ENCODE results near the gene NIF3L1.
A peak's percentile ranks its signal among the peaks of the same experiment; 100 is the strongest.
"Not testable (repeated sequence)": the region's sequence is repeated elsewhere in the genome, so short reads cannot be mapped to it uniquely, and the experiment has no call there.

The NIF3L1 gene

DNA sequence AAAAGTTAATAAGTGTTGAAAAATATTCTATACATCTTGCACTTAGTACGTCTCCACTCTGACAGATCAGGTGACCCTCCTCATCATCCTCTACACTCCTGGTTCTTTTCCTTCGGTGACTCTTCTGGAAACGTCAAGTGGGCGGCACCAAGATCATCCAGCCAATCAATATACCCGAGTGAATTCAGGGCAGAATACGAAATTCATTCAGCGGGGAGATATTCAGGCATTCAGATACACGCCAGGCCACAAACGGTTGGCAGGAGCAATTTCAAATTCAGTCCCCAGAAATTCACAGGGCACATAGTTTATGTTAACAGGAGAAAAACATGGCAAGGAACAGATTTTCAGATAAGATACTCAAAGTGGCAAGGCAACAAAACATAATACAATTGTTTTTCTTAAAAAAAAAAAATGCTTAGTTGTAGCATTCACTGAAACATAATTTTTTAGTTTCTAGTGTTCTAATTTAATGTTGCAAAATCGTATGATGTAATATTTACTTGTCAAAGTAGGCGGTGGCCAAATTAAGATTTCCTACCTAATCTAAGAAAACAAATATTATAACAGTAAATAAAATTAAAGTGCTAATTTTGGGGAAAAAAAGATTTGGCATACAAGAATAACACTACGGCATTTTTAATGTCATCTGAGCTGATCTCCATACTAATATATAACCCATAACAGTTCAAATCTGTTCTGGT is 28.9 kb upstream of the NIF3L1 start:
- TF ChIP-seq ZNF274 (IDR thresholded peaks at IDR 0.05; ENCODE audit: low read depth, low read length), result no peak
- no peak overlapping the region; the same call in 1 of the 2 replicates for H3K4me3 ChIP-seq (ENCODE audit: low read length)

DNA sequence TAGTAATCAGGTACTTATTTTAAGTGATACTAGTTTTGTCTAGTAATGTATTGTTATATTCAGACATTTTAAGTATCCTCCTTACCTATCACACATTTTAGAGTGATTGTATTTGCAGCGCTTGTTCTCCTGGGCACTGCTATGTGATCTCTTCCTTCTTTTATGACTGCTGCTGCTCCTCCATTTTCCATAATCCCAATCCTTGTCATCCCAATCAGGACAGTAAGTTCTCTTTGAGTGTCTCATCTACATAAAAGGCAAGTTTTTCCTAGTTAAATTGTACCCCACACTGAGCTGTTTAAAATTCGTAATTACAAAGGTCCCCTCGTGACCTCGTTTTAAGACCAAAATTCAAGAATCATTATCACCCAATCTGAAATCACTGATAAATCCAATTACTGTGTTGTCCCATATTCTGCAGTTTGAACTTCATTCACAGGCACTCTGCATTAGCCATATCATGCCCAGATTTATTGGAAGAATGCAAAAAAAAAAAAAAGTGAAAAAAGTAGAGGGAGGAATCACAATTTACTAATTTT is 27.5 kb upstream of the NIF3L1 start:
- no peak for TF ChIP-seq ZNF274 (IDR thresholded peaks at IDR 0.05; ENCODE audit: low read depth, low read length)
- peak overlapping the region; percentile 90 for H3K4me3 ChIP-seq (ENCODE audit: low read length)

- peak overlapping the region; percentile 90 for H3K4me3 ChIP-seq (ENCODE audit: low read length)
- TF ChIP-seq ZNF274 (IDR thresholded peaks at IDR 0.05; ENCODE audit: low read depth, low read length), result no peak
Observed at GRCh38 chr2:200862532-200863000, 26.6 kb upstream of the NIF3L1 start.

DNA sequence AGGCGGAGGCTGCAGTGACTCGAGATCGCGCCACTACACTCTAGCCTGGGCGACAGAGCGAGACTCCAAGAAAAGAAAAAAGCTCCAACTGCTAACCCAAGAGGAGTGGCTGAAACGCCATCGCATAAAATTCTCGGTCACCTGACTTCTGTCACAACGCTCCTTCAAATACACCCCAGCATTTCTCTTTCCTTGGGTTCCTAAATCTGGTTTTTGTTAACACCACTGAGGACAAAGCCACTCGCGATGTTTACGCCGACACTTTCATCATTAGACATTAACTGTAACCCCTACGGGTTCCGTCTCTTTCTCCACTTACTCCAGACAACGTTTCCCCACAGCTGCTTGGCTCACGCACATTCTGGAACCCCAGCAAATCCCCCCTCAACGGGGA is 25.4 kb upstream of the NIF3L1 start:
- H3K4me3 ChIP-seq (ENCODE audit: low read length), result peak overlapping the region; percentile 90
- no peak for TF ChIP-seq ZNF274 (IDR thresholded peaks at IDR 0.05; ENCODE audit: low read depth, low read length)

DNA sequence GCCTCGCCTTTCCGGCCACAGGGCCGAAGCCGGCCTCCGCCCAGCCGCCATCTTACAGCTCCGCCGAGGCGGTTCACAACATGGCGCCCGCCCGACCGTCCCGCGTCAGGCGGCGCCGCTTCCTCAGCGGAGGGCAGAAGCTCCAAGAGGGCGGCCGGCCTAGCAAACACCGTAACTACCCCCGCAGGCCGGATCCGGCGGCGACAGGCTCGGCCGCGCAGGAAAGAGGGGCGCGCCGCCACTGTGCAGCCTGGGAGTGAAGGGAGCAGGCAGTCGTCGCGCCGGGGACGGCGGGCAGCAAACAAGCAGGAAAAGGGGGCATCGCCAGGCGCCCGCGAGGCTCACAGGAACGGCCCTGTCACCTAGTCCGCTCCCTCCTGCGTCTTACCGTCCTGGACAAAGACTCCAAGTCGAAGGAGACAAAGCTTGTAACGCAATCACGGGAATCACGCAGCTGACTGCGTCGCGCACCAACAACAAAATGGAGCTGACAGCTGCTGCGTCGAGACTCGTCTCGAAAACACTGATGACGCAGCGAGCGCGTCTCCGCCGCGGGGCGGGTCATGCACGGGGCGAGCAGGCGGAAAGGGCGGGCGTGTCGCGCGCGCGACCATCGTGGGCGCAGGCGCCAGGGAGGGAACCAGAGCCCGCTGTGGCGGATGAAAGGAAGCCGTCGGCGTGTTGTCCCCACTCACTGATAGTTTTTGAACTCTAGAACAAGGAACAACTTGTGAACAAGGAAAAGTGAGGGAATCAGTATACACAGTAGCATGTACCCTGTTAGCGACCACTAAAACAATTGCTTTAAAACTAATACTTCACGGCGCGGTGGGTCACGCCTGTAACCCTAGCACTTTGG is 24.8 kb upstream of the NIF3L1 start, which contains the start of gene CLK1:
Gene CLK1, minus strand, starts transcription at position 483 of the 859 bp plus-strand sequence. CDS start 2,796 bp downstream, outside the sequence.
- no peak for TF ChIP-seq ZNF274 (IDR thresholded peaks at IDR 0.05; ENCODE audit: low read depth, low read length)
- peak within 1 kb of the TSS; percentile 90 for H3K4me3 ChIP-seq (ENCODE audit: low read length)

GRCh38 chr2:200869014-200869413 is 20.2 kb upstream of the NIF3L1 start:
- no peak for TF ChIP-seq ZNF274 (IDR thresholded peaks at IDR 0.05; ENCODE audit: low read depth, low read length)

DNA sequence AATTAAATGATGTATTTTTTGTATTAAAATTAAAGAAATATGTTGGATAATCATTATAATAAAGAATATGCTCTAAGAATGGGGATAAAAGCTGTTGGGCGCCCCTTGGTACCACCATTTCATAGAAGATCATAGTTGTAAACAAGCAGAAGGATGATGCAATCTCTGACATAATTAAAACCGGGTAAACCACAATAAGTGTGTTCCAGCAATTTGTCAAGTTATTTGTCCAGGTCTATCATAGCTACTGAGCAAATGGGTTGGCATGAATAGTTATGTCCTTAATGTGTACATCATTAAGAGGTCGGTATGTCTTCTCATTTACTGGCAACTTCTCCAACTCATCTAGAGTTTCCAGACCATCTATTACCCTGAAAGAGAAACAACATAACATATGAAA is 18.0 kb upstream of the NIF3L1 start:
- no peak overlapping the region for H3K4me3 ChIP-seq (ENCODE audit: low read length)
- no peak for TF ChIP-seq ZNF274 (IDR thresholded peaks at IDR 0.05; ENCODE audit: low read depth, low read length)

More at GRCh38 chr2:200869014-200869413, 20.2 kb upstream of the NIF3L1 start:
- H3K4me3 ChIP-seq (ENCODE audit: low read length), result no peak overlapping the region

- H3K4me3 ChIP-seq (ENCODE audit: low read length), result no peak overlapping the region
- TF ChIP-seq ZNF274 (IDR thresholded peaks at IDR 0.05; ENCODE audit: low read depth, low read length), result no peak
Observed at GRCh38 chr2:200873560-200873959, 15.6 kb upstream of the NIF3L1 start.

DNA sequence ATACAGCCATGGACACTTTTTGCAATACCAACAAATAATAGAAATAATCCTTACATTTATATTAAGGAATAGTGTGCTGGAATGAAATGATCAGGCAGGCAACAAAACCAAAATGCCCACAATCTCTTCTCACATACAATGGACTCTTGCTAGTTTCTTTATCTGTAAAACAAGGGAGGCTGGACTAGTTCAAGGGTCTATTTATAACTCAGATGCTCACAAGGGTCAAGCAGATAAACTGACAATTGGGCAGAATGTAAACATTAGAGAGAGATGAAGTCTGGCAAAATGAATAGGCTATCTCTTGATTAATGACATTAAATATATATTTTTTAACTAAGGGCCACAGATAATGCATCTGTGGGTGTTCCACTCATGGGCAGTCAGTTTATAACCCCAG is 11.7 kb upstream of the NIF3L1 start:
- no peak for TF ChIP-seq ZNF274 (IDR thresholded peaks at IDR 0.05; ENCODE audit: low read depth, low read length)
- no peak overlapping the region for H3K4me3 ChIP-seq (ENCODE audit: low read length)

GRCh38 chr2:200878289-200878880 is 10.8 kb upstream of the NIF3L1 start:
- no peak for TF ChIP-seq ZNF274 (IDR thresholded peaks at IDR 0.05; ENCODE audit: low read depth, low read length)
- H3K4me3 ChIP-seq (ENCODE audit: low read length), result no peak overlapping the region

DNA sequence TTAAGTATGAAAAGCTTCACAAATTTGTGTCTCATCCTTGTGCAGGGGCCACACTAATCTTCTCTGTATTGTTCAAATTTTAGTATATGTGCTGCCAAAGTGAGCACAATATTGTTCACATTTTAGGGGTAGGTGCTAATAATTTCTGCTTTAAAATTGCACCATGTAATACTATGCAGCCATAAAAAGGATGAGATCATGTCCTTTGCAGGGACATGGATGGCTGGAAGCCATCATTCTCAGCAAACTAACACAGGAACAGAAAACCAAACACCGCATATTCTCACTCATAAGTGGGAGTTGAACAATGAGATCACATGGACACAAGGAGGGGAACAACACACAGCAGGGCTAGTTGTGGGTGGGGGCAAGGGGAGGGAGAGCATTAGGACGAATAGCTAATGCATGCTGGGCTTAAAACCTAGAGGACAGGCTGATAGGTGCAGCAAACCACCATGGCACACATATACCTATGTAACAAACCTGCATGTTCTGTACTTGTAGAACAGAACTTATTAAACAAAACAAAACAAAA is 7.4 kb upstream of the NIF3L1 start:
- not testable (repeated sequence) for H3K4me3 ChIP-seq (ENCODE audit: low read length)

DNA sequence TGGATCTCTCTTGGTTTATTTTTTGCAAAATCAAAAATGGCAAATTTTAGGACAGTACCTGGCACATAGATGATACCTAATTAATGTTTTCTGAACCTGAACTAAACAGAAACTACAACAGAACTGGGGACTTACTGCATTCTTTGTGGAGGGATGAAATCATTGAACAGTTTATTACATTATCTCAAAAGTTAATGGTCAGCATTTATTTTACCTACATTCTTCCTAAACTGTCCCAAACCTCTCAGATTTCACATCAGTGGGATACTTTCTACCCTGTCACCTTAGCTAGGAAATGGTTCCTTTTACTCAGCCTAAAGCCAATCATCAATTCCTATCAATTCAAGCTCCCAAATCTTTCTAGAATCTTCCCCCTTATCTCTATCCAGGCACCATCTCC is 10.3 kb downstream of the NIF3L1 start:
- TF ChIP-seq ZNF274 (IDR thresholded peaks at IDR 0.05; ENCODE audit: low read depth, low read length), result no peak
- no peak overlapping the region for H3K4me3 ChIP-seq (ENCODE audit: low read length)

- no peak overlapping the region for H3K4me3 ChIP-seq (ENCODE audit: low read length)
- no peak for TF ChIP-seq ZNF274 (IDR thresholded peaks at IDR 0.05; ENCODE audit: low read depth, low read length)
Observed at GRCh38 chr2:200901459-200902072, 12.4 kb downstream of the NIF3L1 start.

All from GM08714 (cell line).